ENCODE measurements around the gene AVP.

GRCh38 chr20:3106185-3106584, 21.7 kb upstream of the AVP start:
- no peak for TF ChIP-seq POLR2A (IDR thresholded peaks at IDR 0.05)
- TF ChIP-seq, protein P1, sequence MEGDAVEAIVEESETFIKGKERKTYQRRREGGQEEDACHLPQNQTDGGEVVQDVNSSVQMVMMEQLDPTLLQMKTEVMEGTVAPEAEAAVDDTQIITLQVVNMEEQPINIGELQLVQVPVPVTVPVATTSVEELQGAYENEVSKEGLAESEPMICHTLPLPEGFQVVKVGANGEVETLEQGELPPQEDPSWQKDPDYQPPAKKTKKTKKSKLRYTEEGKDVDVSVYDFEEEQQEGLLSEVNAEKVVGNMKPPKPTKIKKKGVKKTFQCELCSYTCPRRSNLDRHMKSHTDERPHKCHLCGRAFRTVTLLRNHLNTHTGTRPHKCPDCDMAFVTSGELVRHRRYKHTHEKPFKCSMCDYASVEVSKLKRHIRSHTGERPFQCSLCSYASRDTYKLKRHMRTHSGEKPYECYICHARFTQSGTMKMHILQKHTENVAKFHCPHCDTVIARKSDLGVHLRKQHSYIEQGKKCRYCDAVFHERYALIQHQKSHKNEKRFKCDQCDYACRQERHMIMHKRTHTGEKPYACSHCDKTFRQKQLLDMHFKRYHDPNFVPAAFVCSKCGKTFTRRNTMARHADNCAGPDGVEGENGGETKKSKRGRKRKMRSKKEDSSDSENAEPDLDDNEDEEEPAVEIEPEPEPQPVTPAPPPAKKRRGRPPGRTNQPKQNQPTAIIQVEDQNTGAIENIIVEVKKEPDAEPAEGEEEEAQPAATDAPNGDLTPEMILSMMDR (IDR thresholded peaks at IDR 0.05): no peak

Measured in uterus (tissue), 2 donors.